GM12801 (cell line): ENCODE data around the gene R3HCC1L.

Experiments
- TF ChIP-seq, protein P1 (sequence below): IDR thresholded peaks from one replicate; pipeline ENCODE4 v1.5.1; 2011; ENCODE audit warnings: control low read depth; ENCODE audit not compliant: insufficient read length; ENCODE audit errors: extremely low read depth

The R3HCC1L gene

DNA sequence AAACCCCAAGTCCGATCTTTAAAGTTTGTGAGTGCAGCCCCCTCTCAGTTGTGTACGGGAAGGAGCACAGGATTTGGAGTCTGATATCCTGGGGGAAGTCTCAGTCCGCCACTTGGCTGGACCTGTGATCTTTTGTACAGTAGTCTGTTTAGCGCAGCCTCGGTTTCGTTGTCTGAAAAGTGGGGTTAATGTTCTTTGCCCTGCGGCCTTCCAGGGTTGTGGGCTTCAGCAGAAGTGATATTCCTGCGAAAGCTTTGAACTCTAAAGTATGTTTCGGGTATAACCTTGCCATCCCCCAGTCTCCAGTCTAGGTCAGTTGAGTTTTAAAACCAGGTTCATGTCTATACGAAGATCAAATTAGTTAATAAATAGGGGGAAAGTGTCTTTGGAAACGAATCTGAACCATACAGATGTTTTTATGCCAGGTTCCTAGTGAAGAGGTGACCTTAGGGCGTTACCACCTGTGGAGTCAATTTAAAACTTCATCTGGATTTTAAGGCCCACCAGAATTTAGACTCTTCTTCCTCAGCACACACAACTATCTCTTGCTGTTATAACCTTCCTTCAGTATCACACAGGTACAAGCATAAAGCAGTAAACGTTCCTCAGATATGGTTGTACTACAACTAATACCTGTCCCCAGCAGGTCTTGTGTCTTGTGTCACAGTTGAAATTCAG, 904 bp downstream of the R3HCC1L start:
- TF ChIP-seq, protein P1, sequence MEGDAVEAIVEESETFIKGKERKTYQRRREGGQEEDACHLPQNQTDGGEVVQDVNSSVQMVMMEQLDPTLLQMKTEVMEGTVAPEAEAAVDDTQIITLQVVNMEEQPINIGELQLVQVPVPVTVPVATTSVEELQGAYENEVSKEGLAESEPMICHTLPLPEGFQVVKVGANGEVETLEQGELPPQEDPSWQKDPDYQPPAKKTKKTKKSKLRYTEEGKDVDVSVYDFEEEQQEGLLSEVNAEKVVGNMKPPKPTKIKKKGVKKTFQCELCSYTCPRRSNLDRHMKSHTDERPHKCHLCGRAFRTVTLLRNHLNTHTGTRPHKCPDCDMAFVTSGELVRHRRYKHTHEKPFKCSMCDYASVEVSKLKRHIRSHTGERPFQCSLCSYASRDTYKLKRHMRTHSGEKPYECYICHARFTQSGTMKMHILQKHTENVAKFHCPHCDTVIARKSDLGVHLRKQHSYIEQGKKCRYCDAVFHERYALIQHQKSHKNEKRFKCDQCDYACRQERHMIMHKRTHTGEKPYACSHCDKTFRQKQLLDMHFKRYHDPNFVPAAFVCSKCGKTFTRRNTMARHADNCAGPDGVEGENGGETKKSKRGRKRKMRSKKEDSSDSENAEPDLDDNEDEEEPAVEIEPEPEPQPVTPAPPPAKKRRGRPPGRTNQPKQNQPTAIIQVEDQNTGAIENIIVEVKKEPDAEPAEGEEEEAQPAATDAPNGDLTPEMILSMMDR, result no peak

DNA sequence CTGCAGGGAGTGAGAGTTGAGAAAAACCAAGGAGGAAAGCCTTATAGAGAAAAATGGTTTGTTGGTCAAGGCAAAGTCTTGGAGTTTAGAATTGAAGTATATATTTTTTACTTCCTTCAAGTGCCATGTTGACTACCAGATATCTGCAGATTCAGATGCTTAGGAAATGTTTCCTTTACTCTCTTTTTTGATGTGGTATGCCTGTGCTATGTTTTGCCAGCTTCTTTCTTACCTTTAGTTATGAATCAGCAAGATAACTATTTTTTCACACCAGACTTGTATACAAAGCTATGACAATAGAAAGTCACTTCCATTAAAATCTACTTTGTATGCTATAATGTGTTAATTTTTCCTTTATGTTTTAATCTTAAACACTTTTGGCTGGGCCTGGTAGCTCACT, 3.6 kb downstream of the R3HCC1L start:
- TF ChIP-seq, protein P1, result no peak

GRCh38 chr10:98139431-98139830, 5.0 kb downstream of the R3HCC1L start:
- TF ChIP-seq, protein P1, result no peak

GRCh38 chr10:98141484-98142073, 7.1 kb downstream of the R3HCC1L start:
- TF ChIP-seq, protein P1, result no peak

GRCh38 chr10:98144985-98145384, 10.5 kb downstream of the R3HCC1L start:
- TF ChIP-seq, protein P1, result no peak

- TF ChIP-seq, protein P1, result no peak
These were observed 15.4 kb downstream of the R3HCC1L start for GRCh38 chr10:98149858-98150257.

- TF ChIP-seq, protein P1, result no peak
These were observed 16.1 kb downstream of the R3HCC1L start for GRCh38 chr10:98150544-98150943.
